GM19372 (cell line): Measurements from ENCODE around the gene RNU5B-1.
"Not testable (repeated sequence)": the region's sequence is repeated elsewhere in the genome, so short reads cannot be mapped to it uniquely, and the experiment has no call there.

Source experiments
- ATAC-seq: cut with Tn5 transposase; IDR thresholded peaks from one replicate; pipeline ENCODE4 v1.9.1; 2021; ENCODE audit warnings: mild to moderate bottlenecking, low read depth, moderate library complexity; ENCODE audit not compliant: unreplicated experiment

Gene RNU5B-1

DNA sequence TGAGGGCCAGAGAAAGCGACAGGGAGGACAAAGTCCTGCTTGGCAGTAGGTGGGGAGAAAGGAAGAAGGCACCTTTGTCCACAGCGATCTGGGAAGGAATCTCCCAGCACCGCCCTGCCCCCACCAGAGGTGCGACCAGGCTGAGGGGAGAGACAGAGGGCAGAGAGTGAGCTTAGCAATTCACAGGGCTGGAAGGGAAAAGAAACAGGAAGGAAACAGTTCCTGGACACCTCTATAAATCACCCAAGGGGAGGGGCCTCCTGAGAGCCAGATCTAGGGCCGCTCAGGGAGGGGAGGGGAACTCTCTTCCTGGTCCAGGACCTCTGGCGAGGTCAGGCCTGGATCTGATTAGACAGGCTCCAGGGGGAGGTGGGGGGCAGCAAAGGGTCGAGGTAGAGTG is 35.4 kb downstream of the RNU5B-1 start:
- ATAC-seq: no peak

DNA sequence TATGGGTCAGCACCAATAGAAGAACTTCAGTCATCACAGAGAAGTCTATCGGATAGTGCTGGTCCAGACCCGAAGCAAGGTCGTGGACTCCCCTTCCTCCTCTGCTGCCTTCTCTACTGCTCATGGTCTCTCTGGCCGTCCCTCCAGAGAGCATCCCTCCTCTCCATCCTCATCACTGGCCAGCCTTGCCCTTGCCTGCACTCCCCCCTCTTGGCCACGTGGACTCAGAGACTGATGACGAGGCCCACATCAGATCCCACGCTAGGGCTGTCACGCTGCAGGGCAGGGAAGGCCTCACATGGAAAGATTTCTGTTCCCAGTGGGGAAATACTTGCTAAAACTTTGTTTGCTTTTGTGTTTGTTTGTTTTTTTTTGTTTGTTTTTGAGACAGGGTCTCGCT is 38.0 kb downstream of the RNU5B-1 start:
- ATAC-seq: no peak

DNA sequence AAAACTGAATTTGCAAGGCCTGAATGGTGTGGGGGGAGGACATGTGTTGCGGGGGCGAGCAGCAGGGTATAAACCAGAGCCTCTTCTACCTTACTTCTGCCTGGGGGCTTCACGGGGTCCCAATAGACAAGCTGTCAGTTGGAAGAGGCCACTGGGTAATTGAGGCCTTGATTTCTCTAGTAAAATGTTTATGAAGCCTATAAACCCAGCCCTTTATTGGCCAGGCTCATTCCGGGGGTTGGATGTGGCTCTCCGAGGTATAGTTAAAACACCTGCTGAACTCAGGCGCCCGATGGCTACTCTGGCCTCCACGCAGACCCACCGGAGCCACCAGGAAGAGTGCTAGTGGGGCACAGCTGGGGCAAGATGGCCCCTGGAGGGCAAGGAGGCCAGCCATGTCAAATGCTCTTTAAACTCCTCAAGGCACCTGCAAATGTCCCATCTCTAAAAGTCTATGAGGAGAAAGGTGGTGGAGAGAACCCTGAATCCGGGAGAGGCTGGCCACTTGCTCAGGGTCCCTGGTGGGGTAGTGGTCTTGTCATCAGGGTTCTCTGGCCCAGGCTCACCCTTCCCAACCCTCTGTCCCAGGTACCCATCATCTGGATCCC is 39.0 kb downstream of the RNU5B-1 start:
- ATAC-seq: no peak

DNA sequence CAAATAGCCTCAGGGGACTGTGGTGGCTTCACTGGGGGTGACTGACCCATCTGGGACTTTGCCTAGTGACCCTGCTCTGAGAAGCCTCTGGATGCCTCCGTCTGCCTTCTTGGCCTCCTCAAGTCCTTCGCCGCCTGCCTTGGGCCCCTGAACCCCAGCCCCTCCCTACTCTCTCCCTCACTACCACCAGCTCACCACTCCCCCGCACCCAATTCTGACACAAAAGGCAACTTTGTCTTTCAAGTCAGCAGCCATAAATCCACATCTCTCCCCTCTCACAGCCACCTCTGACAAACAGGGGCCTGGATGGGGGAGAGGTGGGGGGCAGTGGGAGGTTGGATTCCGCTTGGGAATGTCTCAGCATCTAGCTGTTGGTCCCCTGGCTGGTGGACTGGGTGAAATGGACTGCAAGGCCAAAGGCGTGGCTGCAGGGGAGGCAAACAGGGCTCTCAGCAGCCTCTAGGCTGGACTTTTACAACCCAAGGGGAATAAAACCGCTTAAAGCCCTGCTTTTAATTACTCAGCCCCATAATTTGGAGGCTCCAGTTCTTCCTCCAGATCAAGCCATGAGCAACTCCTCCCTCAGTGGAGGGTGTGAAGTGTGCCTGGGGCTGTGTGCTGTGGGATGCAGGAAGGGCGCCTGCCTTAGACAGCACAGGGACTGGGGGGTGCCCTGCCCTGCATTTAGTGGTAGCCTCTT is 39.9 kb downstream of the RNU5B-1 start:
- ATAC-seq: no peak

DNA sequence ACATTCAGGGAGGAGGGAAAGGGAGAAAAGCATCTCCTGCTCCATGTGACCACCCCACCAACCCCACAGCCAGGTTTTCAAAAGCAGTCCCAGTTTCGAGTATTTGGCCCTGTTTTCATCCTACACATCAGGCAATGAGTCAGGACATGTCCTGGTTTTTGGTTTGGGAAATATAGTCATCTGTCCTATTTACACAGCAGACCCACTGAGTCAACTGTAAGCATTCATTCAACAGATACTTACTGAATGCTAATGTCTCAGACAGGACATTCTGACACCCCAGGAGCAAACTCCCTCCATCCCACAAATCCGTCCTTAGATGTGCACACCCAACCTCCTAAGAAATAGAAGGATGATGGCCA is 40.4 kb downstream of the RNU5B-1 start:
- no peak for ATAC-seq

DNA sequence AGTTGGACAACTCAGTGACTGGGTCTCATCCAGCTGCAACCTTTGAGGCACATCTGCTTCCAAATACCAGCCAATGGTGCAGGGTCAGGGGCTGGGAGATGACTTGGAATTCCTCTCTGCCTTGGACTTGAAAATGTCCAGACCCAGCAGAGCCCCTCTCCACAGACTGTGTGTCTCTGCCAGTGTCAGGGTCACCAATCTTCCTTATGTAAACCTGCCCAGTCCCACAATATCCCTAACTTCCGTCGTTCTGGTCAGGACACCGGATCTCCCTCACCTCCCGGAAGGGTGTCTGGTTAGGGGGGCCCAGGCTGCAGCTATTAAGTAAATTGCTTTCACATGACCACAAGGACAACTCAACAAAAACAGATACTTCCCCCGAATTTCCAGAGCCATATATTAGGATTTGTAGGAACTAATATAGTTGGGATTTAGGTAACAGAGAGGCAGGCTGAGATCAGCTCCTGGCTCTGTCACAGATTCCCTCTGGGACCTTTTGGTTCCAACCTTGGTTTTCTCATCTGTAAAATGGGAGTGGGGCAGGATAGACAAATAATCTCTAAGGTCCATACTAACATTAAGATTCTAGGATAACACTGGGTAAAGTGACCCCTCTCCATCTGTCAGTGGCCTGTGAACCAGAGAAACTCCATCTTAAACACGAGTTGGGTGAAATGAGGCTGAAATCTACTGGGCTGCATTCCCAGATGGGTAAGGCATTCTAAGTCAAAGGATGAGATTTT is 42.5 kb downstream of the RNU5B-1 start:
- no peak for ATAC-seq

DNA sequence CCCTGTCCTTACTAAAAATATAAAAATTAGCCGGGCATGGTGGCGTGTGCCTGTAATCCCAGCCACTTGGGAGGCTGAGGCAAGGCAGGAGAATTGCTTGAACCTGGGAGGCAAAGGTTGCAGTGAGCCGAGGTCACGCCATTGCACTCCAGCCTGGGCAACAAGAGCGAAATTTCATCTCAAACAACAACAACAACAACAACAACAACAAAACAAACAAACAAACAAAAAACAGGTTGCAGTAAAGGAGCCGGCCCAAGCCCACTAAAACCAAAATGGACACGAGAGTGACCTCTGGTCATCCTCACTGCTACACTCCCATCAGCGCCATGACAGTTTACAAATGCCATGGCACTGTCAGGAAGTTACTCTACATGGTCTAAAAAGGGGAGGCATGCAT is 43.3 kb downstream of the RNU5B-1 start:
- ATAC-seq: not testable (repeated sequence)

DNA sequence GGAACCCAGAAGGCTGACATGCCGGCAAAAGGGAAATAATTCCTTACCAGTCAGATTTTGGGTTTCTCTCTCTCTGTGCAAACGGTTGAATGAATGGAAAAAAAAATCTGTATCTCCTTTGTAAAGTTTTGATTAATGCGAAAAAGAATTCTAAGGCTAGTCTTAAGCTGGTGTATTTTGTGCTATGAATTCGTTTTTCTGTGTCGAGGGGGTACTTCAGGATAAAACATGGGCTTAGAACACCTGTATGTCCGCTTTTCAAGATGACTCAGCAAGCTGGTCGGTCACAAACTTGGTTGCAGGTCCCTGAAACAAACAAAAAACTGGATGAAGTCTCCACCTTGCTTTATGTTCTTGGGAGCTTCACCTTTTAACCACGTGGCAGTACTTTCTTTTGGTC is 44.9 kb downstream of the RNU5B-1 start:
- ATAC-seq: no peak

DNA sequence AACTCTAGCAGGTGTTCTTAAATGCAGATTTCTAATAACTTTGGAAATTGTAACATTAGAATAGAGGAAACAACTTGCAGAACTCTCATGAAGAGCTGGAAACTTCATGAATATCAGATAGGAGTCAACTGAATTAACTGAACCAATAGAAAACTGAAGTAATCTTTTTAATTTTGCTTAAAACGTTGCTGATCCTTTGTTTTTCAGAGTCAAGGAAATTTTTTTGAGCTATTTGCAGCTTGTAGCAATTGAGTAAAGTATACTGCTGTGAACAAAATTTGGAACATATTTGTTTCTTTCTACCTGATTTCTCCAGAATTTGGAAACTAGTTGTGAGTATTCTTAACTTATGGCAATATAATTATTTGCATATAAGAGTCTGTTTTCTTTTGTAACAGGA is 47.5 kb downstream of the RNU5B-1 start:
- ATAC-seq: not testable (repeated sequence)
